GM21619 (cell line): Measurements from ENCODE around the gene PLCL2.

ENCODE experiments used
- ATAC-seq: cut with Tn5 transposase; IDR thresholded peaks from one replicate; pipeline ENCODE4 v1.9.1; 2021; ENCODE audit not compliant: unreplicated experiment

The PLCL2 gene

DNA sequence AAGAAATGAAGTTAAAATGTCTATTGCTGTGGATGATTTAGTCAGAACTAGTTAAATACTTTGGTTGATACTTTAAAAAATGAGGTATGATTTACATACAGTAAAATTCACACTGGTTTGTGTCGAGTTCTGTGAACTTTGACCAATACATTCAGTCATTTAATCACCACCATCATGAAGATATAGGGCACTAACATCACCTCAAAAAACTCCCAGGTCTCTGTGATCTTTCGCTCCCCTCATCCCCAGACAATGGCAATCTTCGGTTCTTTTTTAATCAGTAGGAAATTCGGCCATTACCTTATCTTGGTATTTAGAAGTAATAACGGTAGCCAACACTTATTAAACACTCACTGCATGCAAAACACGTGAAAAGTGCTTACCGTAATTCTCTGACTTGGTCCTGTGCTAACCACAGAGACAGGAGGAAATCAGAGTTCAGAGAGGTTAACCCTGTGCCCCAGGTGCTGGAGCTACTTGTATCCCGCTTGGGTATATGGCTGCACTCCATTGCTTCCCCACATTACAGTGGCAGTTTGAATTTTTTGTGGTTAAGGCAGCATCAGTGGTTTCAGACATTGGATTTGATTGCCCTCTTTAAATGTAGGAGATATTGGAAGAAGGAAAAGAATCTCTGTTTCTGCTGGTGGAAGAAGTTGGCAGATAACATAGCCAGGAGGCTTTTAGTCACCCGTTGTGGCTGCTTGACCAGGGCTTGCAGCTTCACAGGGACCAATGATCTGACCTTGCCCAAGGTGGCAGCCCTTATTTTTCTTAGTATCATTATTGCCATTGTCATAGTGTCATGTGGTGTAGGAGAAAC, 4.2 kb downstream of the PLCL2 start:
- ATAC-seq, result peak; percentile 45

DNA sequence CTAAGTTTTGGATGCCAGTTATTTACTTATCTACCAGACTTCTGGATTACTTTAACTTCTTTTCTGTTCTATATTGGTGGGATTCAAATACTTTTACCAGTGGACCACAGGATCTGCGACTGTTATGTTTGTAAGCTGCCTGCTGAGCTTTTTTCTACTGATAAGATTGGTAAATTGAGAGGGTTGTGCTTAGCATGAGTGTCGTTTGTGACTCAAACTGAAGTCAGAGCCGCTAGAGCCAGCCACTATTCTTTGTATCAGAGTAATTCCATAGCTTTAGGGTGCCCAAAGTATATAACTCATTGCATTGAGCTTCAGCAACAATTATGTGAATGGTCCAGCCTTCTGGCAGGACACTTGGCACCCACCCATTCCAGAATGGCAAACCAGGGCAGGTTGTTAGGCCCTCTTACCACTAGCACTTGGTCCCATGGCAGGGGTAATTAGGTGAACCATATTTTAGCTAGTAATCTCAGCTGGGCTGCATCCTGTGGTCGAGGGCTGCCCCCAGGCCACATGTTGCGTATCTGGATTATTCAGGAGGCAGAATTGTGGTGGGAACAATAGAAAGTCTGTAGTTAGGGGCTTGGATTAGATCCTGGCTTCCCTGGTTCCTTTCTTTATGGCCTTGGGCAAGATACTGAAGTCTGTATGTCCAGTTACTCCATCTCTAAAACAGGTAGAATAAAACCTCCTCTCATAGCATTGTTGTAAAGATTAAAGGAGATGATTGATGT, 6.0 kb downstream of the PLCL2 start:
- ATAC-seq, result no peak

GRCh38 chr3:16893618-16894200, 9.0 kb downstream of the PLCL2 start:
- ATAC-seq, result no peak

DNA sequence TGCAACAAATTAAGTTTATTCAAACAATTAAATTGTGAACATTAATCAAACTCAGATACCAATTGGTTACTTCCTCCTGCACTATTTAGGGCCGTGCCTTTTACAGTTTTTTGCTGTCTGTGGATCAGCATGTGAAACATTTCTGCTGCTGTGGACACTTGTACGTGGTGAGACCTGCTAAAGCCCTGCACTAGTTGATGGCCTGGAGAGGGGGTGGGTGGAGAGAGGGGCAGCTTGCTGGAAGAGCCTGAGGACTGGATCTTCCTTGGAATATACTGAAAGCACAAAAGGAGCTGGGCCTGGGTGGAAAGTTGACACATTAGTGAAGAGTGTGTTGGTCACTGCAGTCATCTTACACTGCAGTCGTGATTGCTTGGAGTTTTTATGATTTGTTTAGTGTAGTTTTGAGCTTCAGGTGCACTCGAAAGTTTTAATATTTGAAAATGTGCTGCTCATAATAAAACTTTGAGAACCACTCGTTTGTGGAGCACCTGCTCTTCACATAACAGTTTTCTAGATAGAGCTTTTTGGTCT, 11.4 kb downstream of the PLCL2 start:
- ATAC-seq, result no peak

- ATAC-seq, result no peak
Measured at GRCh38 chr3:16896820-16897219, 12.1 kb downstream of the PLCL2 start.

GRCh38 chr3:16897254-16897926, 12.6 kb downstream of the PLCL2 start:
- ATAC-seq, result peak; percentile 78

- no peak for ATAC-seq
Measured at GRCh38 chr3:16898595-16899395, 14.0 kb downstream of the PLCL2 start.

DNA sequence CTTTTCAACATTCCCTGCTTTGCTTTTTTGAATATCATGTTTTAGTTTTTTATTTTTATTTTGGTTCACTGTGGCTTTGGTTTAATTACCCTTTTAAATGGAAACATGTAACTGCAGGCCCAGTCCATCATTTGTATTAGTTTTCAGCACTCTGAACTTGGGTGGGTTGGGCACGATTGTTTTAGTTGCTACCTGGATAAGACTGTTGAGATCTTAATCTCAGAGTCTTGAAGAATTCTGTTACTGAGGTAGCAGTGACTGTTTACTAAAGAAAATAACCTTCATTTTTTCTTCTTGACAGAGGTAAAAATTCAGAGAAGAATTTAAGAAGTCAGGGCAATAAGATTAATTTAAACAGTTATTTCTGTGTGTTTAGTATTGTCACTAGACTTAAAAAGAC, 15.2 kb downstream of the PLCL2 start:
- no peak for ATAC-seq

- ATAC-seq, result no peak
Measured at GRCh38 chr3:16900779-16901440, 16.2 kb downstream of the PLCL2 start.

- ATAC-seq, result no peak
Measured at GRCh38 chr3:16904423-16905417, 20.0 kb downstream of the PLCL2 start.

DNA sequence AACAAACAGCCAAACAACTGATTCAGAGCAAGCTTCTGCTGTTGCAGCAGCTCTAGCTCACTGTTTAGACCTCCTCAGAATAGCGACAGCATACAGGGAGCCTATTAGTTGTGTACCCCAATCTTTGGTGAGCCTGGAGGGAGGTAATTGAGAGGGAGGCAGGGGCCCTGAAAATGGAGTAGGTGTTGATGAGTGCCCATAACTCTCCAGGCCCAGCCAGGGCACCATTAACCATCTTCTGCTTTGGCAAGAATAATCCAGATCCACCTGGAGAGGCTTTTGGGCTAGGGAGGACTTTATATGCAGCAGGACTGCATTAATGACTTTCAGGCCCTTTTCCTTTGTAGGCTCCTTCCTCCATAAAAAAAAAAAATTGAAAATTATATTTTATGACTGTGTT, 20.9 kb downstream of the PLCL2 start:
- ATAC-seq, result no peak

- peak; percentile 36 for ATAC-seq
Measured at GRCh38 chr3:16906682-16907081, 21.9 kb downstream of the PLCL2 start.

GRCh38 chr3:16907243-16907642, 22.5 kb downstream of the PLCL2 start:
- ATAC-seq, result peak; percentile 59

- ATAC-seq, result no peak
Measured at GRCh38 chr3:16908016-16908807, 23.5 kb downstream of the PLCL2 start.

DNA sequence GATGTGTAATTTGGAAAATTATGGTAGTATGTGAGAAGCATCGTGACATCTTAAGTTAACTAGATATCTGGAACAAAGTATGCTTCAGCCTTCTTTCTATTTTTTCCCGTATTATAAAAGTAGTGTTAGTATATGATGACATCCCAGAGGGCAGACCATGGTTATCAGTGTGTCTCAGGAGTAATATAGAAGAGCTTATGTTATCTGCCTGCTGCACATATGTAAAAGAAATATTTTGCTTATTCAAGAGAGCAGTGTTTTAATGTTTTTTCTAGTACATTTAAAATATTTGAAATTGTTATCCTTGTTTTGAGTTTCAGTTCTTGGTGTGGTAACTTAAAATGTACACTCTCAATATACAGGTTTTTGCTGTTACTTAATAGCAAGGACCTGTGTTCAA, 24.1 kb downstream of the PLCL2 start:
- ATAC-seq, result no peak

DNA sequence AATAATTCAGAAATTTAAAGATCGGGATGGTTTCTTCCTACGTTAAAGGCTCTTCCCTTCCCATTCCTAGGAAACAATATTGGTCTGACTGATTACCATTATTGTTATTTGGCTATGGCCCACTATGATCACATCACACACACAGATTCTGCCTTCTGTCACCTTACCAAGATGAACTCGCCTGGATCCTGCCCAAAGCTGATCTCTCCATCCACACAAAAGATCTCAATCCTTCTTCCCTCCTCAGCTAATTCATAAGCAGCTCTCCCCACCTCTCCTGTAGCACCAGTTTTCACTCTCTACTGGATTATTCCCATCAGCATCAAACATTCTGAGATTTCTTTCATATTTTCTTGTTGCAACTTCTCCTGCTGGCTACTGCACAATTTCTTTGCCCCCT, 25.0 kb downstream of the PLCL2 start:
- ATAC-seq, result no peak

DNA sequence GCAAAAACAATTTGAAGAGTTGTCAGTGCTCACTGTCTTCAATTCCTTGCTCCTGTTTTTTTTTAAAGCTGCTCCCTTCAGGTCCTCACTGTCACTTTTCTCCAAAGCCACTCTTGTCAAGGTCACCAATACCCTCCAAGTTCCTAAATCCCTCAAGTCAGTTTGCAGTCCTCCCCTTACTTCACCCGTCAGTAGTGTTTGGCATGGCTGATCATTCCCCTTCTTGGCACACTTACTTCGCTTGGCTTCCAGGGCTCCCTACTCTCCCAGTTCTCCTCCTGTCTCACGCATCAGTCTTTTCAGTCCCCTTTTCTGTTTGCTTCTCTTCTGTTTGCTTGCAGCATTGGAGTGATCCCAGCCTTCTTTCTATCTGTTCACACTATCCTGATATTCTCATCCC, 25.5 kb downstream of the PLCL2 start:
- no peak for ATAC-seq

GRCh38 chr3:16911916-16912315, 27.2 kb downstream of the PLCL2 start:
- ATAC-seq, result no peak
